Renal cortex interstitium (tissue), 11 donors: Measurements from ENCODE around the gene DNMT3L. TPM values are rescaled to one million over a fixed set of nuclear protein-coding genes. Genes with fewer than 3 reads are reported as not detected.
"Not testable (repeated sequence)": the region's sequence is repeated elsewhere in the genome, so short reads cannot be mapped to it uniquely, and the experiment has no call there.

ENCODE experiments used
- DNase-seq, 11 donors: peaks; one replicate each; pipeline ENCODE4 v3.0.0-alpha.2; 2013; ENCODE audit warnings: low read depth in 9 of 11, low spot score in 4 of 11; ENCODE audit errors: extremely low read depth in 1 of 11
- polyA plus RNA-seq, 3 donors: library from polyadenylated mRNA; unstranded; fragments of 120-200 nt; gene quantifications; one replicate each; pipeline ENCODE4 v1.2.1, GENCODE V29; 2013; ENCODE audit not compliant: insufficient read length in 3 of 3

The DNMT3L gene
- polyA plus RNA-seq, 3 donors, result not detected

DNA sequence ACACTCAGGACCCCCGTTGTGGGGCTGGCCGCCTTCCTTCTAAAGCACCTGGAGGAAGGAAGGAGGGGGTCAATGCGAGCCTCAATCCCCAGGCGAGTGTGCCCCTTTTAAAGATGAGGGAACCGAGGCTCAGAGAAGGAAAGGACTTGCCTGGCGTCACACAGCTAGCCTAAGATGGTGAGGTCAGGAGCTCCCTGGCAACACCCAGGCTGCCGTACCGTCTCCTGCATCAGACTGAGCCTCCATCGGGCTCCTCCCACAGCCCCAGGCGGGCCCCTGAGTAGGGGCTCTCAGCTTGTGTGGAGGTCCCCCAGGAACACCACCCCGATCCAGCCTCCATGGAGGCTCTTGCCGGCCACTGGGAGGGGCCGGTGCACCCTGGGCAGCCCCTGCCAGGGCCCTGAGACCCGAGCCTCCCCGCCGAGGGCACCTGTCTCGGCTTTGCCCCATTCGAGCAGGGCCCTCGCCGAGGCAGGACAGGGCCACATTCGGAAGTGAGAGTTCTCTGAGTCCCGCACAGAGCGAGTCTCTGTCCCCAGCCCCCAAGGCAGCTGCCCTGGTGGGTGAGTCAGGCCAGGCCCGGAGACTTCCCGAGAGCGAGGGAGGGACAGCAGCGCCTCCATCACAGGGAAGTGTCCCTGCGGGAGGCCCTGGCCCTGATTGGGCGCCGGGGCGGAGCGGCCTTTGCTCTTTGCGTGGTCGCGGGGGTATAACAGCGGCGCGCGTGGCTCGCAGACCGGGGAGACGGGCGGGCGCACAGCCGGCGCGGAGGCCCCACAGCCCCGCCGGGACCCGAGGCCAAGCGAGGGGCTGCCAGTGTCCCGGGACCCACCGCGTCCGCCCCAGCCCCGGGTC, 23.7 kb upstream of the DNMT3L start, which contains the start of gene AIRE:
Gene AIRE (plus strand): TSS at position 739 of the 855 bp plus-strand sequence. CDS start 131 bp downstream, outside the sequence.
- DNase-seq, result no peak

DNA sequence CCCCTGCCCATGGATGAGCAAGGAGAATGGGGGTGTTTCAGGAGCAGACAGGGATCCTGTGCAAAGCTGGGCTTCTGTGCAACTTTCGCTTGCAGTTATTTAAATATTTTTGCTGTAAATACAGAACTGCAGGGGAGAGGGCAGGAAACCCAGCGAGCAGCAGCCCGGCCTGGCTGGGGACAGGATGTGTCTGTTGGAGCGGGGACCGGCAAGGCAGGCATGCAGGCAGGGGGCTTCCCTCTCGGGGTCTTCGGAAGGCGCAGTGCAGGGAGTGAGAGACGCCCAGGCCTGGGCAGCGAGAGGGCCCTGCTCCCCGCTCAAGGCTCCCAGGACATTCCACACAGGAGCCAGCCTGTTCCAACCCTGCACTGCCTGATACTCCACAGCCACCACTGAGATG, 22.3 kb upstream of the DNMT3L start:
- no peak for DNase-seq

DNA sequence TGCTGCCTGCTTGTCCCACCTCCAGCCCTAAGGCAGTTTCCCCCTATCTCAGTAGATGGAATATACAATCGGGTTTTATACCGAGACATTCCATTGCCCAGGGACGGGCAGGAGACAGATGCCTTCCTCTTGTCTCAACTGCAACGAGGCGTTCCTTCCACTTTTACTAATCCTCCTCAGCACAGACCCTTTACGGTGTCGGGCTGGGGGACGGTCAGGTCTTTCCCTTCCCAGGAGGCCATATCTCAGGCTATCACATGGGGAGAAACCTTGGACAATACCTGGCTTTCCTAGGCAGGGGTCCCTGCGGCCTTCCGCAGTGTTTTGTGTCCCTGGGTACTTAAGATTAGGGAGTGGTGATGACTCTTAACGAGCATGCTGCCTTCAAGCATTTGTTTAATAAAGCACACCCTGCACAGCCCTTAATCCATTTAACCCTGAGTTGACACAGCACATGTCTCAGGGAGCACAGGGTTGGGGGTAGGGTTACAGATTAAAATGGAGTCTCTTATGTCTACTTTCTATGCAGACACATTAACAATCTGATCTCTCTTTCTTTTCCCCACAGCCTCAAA, 21.6 kb upstream of the DNMT3L start:
- DNase-seq, result not testable (repeated sequence)

DNA sequence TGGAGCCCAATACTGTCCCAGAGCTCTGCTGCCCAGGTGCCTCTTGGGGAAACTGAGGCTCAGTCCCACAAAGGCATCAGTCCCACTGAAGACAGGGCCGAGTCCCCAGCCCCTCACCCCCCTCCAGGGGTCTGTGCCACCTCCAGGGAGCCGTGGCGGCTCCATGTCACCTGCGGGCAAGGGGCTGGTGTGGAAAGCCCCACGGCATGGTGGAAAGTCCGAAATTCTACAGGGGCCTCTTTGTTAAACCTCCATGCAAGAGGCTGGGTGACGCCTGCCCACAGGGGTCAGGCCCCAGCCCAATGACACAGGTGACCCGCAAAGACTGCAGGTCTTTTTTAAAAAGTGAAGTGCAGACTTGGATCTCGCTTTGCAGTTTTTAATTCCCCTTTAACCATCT, 20.7 kb upstream of the DNMT3L start:
- DNase-seq, result no peak

DNA sequence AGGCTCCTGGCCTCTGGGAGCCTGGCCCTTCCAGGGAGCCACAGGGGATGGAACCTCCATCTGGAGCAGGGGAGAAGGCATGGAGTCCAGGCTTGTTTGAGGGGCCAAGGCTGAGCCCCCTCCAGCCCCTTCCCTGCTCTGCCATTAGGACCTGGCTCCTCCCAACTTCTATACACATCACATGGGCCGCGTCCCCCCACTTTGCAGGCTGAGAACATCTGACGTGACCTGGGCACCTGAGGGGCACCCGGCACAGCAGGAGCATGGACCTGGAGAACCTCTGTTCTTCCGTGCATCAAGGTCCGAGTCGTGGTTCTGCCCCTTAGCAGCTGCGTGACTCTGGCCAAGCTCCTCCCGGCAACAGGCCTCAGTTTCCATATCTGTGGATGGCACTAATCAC, 20.1 kb upstream of the DNMT3L start:
- no peak for DNase-seq

DNA sequence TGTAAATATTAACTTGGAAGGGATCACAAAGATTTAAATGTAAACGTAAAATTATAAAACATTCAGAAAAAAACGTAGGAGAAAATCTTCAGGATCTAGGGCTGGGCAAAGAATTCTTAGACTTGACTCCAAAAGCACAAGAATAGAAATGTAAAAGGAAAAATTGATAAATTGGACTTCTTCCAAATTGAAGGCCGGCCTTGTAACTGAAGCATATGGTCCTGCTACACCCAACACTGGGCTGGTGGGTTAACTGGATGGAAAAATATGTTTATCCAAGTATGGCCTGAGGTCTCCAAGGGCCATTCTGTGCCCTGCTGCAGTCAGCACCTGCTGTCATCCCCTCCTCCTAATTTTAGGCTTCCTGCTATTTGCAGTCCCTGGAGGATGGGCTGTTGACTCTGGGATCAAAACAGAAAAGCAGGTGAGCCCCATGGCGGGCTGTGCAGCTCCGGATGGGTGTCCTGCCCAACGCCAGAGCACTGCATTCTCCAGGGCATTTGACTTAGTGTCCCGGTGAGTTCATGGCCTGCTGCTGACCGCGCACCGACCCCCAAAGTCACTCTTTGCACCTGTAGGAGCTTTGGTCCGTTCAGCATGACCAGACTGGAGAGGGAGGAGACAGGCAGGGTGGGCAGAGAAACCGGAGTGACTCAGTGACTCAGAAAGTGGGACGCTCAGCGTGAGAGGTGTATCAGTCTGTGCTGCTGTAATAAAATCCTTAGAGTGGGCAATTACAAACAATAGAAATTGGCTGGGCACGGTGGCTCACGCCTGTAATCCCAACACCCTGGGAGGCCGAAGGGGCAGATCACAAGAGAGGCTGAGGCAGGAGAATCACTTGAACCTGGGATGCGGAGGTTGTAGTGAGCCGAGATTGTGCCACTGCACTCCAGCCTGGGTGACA, 17.9 kb upstream of the DNMT3L start:
- DNase-seq, result no peak

GRCh38 chr21:44275041-44275440, 13.3 kb upstream of the DNMT3L start:
- no peak for DNase-seq

GRCh38 chr21:44273046-44273445, 11.3 kb upstream of the DNMT3L start:
- no peak for DNase-seq

- DNase-seq, result no peak
Measured at GRCh38 chr21:44272284-44272858, 10.7 kb upstream of the DNMT3L start.

- no peak for DNase-seq
Measured at GRCh38 chr21:44271558-44272283, 10.0 kb upstream of the DNMT3L start.

GRCh38 chr21:44269090-44269489, 7.4 kb upstream of the DNMT3L start:
- no peak for DNase-seq

DNA sequence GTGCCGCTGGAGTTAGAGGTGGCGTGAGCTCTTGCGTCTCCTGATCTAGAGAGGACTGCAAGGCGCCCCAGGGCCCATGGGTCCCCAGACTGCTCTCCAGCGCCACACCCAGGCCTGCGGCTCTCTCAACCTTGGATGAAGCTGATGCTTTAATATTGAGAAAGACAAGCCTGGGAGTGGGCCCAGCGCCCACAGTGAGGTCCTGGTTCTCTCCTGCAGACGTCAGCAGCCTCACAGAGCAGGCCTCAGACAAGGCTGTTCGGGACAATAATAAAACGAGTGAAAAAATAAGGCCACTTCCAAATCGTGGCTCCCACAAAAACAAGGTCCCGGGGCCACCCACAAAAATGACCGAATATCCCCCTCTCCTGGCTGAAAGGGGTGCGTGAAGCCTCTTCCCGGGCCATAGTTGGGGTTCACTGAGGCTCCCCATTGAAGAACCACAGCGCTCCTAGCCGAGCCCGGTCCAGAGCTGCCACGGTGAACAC, 6.0 kb upstream of the DNMT3L start:
- DNase-seq, result no peak

DNA sequence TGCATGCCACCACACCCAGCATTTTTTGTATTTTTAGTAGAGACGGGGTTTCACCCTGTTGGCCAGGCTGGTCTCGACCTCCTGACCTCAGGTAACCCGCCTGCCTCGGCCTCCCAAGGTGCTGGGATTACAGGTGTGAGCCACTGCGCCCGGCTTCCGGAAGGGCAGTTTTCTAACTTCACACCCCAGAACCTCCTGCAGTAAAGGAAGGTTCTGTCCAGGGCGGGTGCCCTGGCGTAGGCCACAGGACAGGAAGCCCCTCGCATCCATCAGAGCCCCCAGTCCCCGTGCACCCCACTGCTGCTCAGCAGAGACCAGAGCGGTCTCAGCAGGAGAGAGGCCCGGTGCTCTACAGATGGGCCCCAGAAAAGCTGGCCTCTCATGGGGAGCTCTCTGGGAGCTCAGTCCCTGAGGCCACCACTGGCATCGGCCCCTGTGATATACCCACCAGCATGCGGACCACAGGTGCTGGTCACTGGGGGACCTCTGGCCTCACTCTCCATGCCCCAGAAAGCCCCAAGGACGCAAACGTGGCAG, 4.1 kb upstream of the DNMT3L start:
- no peak for DNase-seq

DNA sequence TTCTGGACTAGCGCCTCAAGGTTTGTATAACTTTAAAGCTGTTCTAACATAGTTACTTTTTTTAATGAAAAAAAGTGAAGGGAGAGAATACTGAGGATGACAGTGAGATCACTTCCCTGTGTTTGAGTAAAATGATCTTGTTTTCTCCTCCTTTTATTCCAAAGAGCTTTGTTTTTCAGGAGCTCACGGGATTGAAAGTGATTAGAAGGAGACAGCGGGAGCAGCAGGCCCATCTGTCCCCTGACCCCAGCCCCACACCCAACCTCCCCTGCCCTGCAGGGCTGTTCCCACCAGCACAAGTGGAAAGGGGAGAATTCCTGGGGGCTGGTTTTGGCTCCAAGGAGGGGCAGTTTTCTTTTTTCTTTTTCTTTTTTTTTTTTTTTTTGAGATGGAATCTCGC, 2.1 kb upstream of the DNMT3L start:
- DNase-seq, result no peak

GRCh38 chr21:44263221-44263760, 1.6 kb upstream of the DNMT3L start:
- DNase-seq, result peak in 5 of 11 donors; percentile 15 to 54 (median 34)

- DNase-seq, result no peak
Measured at GRCh38 chr21:44262338-44263056, 800 bp upstream of the DNMT3L start.
